GM18511 (cell line): Measurements from ENCODE around the gene HTR2C.
"Not testable (repeated sequence)": the region's sequence is repeated elsewhere in the genome, so short reads cannot be mapped to it uniquely, and the experiment has no call there.

Experiments used
- ATAC-seq: cut with Tn5 transposase; IDR thresholded peaks from one replicate; pipeline ENCODE4 v1.9.1; 2021; ENCODE audit warnings: mild to moderate bottlenecking, moderate library complexity; ENCODE audit not compliant: unreplicated experiment

Gene HTR2C

GRCh38 chrX:114583646-114584374 lies at the start of gene HTR2C:
TSS of gene HTR2C (plus strand) at chrX:114584086. CDS start at chrX:114726937, 142,851 bp downstream.
- no peak for ATAC-seq

- no peak for ATAC-seq
Measured at GRCh38 chrX:114580336-114580735, 3.5 kb upstream of the HTR2C start.

- no peak for ATAC-seq
Measured at GRCh38 chrX:114581528-114582263, 2.2 kb upstream of the HTR2C start.

- ATAC-seq = no peak
Measured at GRCh38 chrX:114582264-114582632, 1.6 kb upstream of the HTR2C start.

- no peak for ATAC-seq
Measured at GRCh38 chrX:114582698-114583395, 1.0 kb upstream of the HTR2C start.

- no peak for ATAC-seq
Measured at GRCh38 chrX:114584375-114584943, 573 bp downstream of the HTR2C start.

GRCh38 chrX:114584983-114585842 lies 1.3 kb downstream of the HTR2C start:
- ATAC-seq = no peak

- no peak for ATAC-seq
Measured at GRCh38 chrX:114591121-114591520, 7.2 kb downstream of the HTR2C start.

- ATAC-seq = no peak
Measured at GRCh38 chrX:114599305-114599704, 15.4 kb downstream of the HTR2C start.

GRCh38 chrX:114599911-114600310 lies 16.0 kb downstream of the HTR2C start:
- no peak for ATAC-seq

- ATAC-seq = not testable (repeated sequence)
Measured at GRCh38 chrX:114606619-114607018, 22.7 kb downstream of the HTR2C start.

GRCh38 chrX:114611018-114611619 lies 27.2 kb downstream of the HTR2C start:
- peak; percentile 80 for ATAC-seq

GRCh38 chrX:114615765-114616164 lies 31.9 kb downstream of the HTR2C start:
- no peak for ATAC-seq

GRCh38 chrX:114619874-114620273 lies 36.0 kb downstream of the HTR2C start:
- ATAC-seq = peak; percentile 88

- no peak for ATAC-seq
Measured at GRCh38 chrX:114626323-114626722, 42.4 kb downstream of the HTR2C start.

- no peak for ATAC-seq
Measured at GRCh38 chrX:114635986-114636385, 52.1 kb downstream of the HTR2C start.

GRCh38 chrX:114650351-114650750 lies 66.5 kb downstream of the HTR2C start:
- no peak for ATAC-seq

- ATAC-seq = no peak
Measured at GRCh38 chrX:114675365-114675764, 91.5 kb downstream of the HTR2C start.

GRCh38 chrX:114700533-114700932 lies 116.6 kb downstream of the HTR2C start:
- ATAC-seq = not testable (repeated sequence)

GRCh38 chrX:114709406-114709805 lies 125.5 kb downstream of the HTR2C start:
- ATAC-seq = no peak
